Skeletal muscle tissue (tissue), 4 donors: ENCODE results near the gene KDM4C. TPM values are rescaled to one million over a fixed set of nuclear protein-coding genes. Genes with fewer than 3 reads are reported as not detected.
"Not testable (repeated sequence)": the region's sequence is repeated elsewhere in the genome, so short reads cannot be mapped to it uniquely, and the experiment has no call there.

ENCODE experiments used
- H3K27ac ChIP-seq: one replicate; pipeline ENCODE4 v1.7.0; 2013; ENCODE audit warnings: mild to moderate bottlenecking, low read depth, low read length, inconsistent platforms
- H3K27me3 ChIP-seq, 3 donors: one replicate each; pipeline ENCODE4 v1.7.0; 2013; ENCODE audit warnings: low read length in 3 of 3; ENCODE audit not compliant: control insufficient read depth in 3 of 3, insufficient read depth in 3 of 3
- H3K36me3 ChIP-seq, 3 donors: one replicate each; pipeline ENCODE4 v1.7.0; 2013; ENCODE audit warnings: low read length in 3 of 3; ENCODE audit not compliant: control insufficient read depth in 3 of 3, insufficient read depth in 3 of 3
- H3K4me1 ChIP-seq, 3 donors: one replicate each; pipeline ENCODE4 v1.7.0; 2013; ENCODE audit warnings: low read length in 3 of 3, mild to moderate bottlenecking in 3 of 3; ENCODE audit not compliant: control insufficient read depth in 3 of 3, insufficient read depth in 3 of 3
- H3K4me3 ChIP-seq, 3 donors: one replicate each; pipeline ENCODE4 v1.7.0; 2013; ENCODE audit warnings: low read length in 3 of 3
- H3K9ac ChIP-seq, 3 donors: one replicate each; pipeline ENCODE4 v1.7.0; 2013; ENCODE audit warnings: low read length in 3 of 3, mild to moderate bottlenecking in 3 of 3, moderate library complexity in 2 of 3, low read depth in 1 of 3
- H3K9me3 ChIP-seq, 3 donors: one replicate each; pipeline ENCODE4 v1.7.0; 2013; ENCODE audit warnings: low read length in 3 of 3; ENCODE audit not compliant: control insufficient read depth in 3 of 3
- total RNA-seq: library from RNA; depleted of rRNA; stranded (reverse); fragments of >200 nt; gene quantifications from one replicate; pipeline ENCODE4 v1.2.3, GENCODE V29; 2014
- donor health status: Osteomylitis.

KDM4C gene
- total RNA-seq, 1 donor from 2014 or later = 50.1 TPM

DNA sequence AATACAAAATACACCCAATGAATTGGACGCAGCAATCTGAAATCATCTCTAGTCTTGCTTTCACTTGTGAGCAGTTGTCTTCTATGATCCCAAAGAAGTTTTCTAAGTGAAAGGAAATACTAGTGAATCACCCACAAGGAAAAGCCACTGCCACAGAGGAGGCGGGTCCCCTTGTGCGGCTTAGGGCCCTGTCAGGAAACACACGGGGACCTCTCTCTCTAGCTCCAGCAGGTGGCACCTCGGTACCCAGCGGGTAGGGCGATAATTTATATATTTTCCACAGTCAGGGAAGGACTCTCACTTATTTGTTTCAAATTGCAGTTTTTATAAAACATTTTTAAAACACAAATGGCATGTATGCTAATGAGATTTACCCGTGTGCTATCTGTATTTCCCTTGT is 417.1 kb downstream of the KDM4C start:
- Histone ChIP-seq H3K4me3 (no peak overlapping the region), H3K27me3 (no peaks in the 10 kb centered on the region)

DNA sequence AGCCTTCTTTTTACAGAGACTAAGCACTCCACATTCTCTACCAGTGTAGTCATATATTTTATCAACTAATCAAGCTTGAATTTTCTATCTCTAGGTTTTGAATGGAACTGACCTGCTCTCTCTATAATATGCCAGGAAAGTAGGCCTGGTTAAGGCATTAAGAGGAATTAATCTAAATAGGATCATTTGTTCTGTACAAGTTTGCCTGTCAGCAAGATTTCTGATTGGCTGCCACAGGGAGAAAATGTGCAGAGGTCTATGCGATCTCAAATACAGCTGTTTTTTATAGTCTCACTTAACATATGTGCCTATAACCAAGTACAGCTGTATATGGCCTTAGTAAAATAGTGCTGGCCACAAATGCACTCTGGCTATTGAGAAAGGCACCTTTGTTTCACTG is 418.8 kb downstream of the KDM4C start:
- Histone ChIP-seq H3K4me1 (peaks cover 13 to 27% (median 21%) of the 10 kb centered on the region in 3 donors), H3K36me3 (peaks cover 0 to 5% (median 2%) of the 10 kb centered on the region in 3 donors), H3K27ac (no peak overlapping the region), H3K9ac (no peak overlapping the region), H3K9me3 (no peaks in the 10 kb centered on the region), H3K4me3 (no peak overlapping the region), H3K27me3 (no peaks in the 10 kb centered on the region)

More for the DNA sequence above, 417.1 kb downstream of the KDM4C start:
- Histone ChIP-seq H3K4me1 (peaks cover 13 to 29% (median 21%) of the 10 kb centered on the region in 3 donors), H3K9me3 (no peaks in the 10 kb centered on the region), H3K9ac (no peak overlapping the region), H3K27ac (no peak overlapping the region), H3K36me3 (peaks cover 0 to 8% (median 2%) of the 10 kb centered on the region in 3 donors)

DNA sequence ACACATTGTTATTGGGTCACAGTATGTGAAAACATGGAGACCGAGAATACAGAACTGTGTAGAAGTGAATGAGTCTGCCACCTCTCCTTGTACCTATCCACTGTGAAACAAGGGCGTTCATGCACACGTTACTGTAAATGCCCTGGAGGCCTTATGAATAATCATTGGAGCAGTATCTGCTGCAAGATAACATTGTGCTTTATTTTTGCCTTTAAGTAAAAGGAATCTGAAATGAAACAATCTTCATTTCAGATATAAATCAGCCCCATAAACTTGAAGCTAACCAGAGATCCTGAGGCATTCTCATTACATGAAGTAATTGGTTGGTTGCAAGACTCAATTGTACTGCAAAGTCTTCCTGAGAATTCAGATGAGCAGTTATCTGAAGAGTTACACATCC is 419.6 kb downstream of the KDM4C start:
- Histone ChIP-seq H3K4me3 (no peak overlapping the region), H3K27ac (no peak overlapping the region), H3K9ac (no peak overlapping the region), H3K4me1 (peaks cover 12 to 26% (median 21%) of the 10 kb centered on the region in 3 donors), H3K27me3 (no peaks in the 10 kb centered on the region), H3K36me3 (peaks cover 0 to 8% (median 0%) of the 10 kb centered on the region in 3 donors), H3K9me3 (no peaks in the 10 kb centered on the region)

DNA sequence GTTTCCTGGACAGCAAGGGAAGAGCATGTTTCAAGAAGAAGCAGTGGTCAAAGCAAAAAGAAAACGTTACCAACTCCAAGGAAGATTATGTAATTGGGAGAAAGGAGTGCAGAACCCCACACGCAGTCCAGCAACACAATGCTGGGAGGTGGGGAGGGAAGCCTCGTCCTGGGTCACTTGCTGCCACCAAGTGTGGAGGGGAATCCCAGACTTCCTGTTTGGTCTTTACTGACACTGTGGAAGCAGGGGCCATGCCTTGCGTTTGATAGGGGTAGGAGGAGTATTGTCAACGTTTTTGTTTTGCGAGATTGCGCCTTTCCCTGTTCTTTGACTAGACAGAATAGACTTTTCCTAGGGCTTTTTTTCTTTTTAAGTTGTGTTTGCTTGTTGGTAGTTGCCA is 421.0 kb downstream of the KDM4C start:
- Histone ChIP-seq H3K27me3 (no peaks in the 10 kb centered on the region), H3K36me3 (peaks cover 0 to 8% (median 0%) of the 10 kb centered on the region in 3 donors), H3K9me3 (no peaks in the 10 kb centered on the region), H3K4me3 (no peak overlapping the region), H3K27ac (no peak overlapping the region), H3K9ac (no peak overlapping the region), H3K4me1 (peaks cover 2 to 12% (median 8%) of the 10 kb centered on the region in 3 donors)

DNA sequence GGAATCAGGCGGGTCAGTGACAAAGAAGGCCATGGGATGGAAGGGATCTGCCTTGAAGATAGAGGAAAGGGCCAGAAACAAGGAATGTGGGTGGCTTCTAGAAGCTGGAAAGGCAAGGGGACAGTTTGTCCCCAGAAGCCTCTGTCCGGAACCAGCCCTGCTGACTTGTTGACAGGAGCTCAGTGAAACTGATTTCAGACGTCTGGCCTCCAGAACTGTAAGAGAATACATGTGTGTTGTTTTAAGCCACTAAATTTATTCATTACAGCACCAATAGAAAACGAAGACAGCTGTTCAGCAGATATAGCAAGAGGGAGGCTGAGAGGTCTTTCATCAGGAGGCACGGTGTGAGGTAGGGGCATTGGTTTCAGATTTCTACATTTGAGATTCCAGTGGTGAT is 422.5 kb downstream of the KDM4C start:
- Histone ChIP-seq H3K36me3 (peaks cover 0 to 8% (median 0%) of the 10 kb centered on the region in 3 donors), H3K9ac (no peak overlapping the region), H3K27ac (no peak overlapping the region), H3K4me3 (no peak overlapping the region), H3K9me3 (no peaks in the 10 kb centered on the region), H3K27me3 (no peaks in the 10 kb centered on the region), H3K4me1 (peaks cover 0 to 3% (median 0%) of the 10 kb centered on the region in 3 donors)

DNA sequence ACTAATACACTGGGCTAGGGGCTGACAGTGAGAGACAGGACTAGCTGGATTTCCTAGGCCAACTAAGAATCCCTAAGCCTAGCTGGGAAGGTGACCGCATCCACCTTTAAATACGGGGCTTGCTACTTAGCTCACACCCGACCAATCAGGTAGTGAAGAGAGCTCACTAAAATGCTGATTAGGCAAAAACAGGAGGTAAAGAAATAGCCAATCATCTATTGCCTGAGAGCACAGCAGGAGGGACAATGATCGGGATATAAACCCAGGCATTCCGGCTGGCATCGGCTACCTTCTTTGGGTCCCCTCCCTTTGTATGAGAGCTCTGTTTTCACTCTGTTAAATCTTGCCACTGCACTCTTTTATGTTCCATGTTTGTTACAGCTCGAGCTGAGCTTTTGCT is 425.4 kb downstream of the KDM4C start:
- H3K27me3 ChIP-seq, H3K36me3 ChIP-seq, H3K4me1 ChIP-seq, H3K4me3 ChIP-seq, H3K9ac ChIP-seq, H3K9me3 ChIP-seq, H3K27ac ChIP-seq: not testable (repeated sequence)

DNA sequence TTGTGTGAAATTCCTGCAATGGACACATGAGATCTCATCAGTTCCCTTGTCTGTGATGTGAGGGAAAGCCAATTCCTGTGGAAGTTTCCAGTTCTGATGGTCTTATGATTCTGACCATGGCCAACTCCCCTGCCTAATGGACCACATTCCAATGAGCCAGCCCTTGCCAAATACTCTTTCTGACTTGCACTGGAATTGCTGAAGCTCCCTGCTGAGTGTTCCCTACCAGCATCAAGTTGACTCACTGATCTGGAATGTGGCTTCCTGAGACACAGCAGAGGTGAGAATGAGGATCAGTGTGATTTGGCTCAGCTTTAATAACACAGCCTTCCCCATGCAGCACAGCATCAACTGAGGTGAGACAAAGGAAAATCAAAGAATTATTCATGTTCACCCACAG is 427.8 kb downstream of the KDM4C start:
- H3K4me3 ChIP-seq = no peak overlapping the region
- no peak overlapping the region for H3K9ac ChIP-seq
- H3K4me1 ChIP-seq = no peaks in the 10 kb centered on the region
- H3K9me3 ChIP-seq = peaks cover 3 to 5% (median 5%) of the 10 kb centered on the region in 3 donors
- no peak overlapping the region for H3K27ac ChIP-seq
- peaks cover 0 to 3% (median 0%) of the 10 kb centered on the region in 3 donors for H3K36me3 ChIP-seq
- no peaks in the 10 kb centered on the region for H3K27me3 ChIP-seq

DNA sequence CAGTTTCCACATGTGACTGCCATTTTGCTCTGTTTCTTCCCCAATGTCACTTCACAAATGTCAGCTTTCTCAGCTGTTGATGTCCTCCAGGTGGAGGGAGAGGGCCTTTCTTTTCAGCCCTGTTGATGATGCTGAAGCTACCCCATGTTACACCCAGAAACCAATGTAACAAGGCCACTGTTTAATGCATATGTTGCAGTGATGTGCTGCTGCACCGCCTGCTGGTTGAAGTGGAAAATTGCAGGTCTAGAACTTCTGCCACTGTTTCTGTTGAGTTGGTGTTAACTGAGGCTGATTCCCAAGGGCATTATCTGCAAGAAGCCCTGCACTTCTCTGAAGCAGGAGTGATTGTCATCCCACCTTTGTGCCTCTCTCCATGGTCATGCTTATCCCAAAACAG is 428.4 kb downstream of the KDM4C start:
- peaks cover 3 to 5% (median 5%) of the 10 kb centered on the region in 3 donors for H3K9me3 ChIP-seq
- H3K36me3 ChIP-seq = peaks cover 0 to 3% (median 0%) of the 10 kb centered on the region in 3 donors
- no peaks in the 10 kb centered on the region for H3K27me3 ChIP-seq
- no peak overlapping the region for H3K27ac ChIP-seq
- H3K9ac ChIP-seq = no peak overlapping the region
- H3K4me3 ChIP-seq = no peak overlapping the region
- H3K4me1 ChIP-seq = no peaks in the 10 kb centered on the region

DNA sequence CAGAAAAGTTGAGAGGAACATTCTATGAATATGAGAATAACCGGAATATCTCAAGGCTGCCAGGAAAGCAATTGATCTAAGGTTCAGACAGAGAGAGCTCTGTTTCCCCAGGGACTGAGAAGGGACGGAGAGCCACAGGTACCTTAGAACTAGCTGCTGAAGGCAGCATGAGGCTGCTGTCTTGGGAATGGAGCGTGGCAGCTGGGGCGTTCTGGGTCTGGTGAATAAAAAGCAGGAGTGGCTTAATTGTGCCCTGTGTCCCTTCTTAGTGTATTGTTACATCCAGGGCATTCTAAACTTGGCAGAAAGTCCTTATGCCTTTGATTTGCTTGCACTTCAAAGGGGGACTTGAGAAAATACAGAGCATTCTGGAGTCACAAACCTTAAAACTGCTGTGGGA is 434.5 kb downstream of the KDM4C start:
- peaks cover 0 to 2% (median 0%) of the 10 kb centered on the region in 3 donors for H3K4me1 ChIP-seq
- no peaks in the 10 kb centered on the region for H3K9me3 ChIP-seq
- no peak overlapping the region for H3K27ac ChIP-seq
- H3K27me3 ChIP-seq = no peaks in the 10 kb centered on the region
- no peaks in the 10 kb centered on the region for H3K36me3 ChIP-seq
- H3K9ac ChIP-seq = no peak overlapping the region
- H3K4me3 ChIP-seq = no peak overlapping the region

DNA sequence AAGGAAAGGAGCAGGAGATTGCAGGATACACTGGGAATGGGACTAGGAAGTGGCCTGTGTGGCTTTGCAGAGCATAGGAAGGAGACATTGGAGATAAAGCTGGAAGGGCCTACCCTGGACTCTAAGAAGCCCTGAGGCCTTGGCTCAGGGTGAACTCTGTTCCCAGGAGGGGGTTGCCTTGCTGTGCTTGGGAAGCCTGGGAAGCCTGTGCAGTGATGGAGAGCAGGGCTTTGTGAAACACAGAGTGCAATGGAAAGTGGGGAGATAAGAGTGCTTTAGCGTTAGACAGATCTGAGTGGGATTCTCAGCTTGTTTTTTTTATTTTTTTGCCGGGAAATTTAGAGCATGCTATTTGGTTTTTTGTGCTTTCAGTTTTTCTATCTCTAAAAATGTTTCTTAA is 437.8 kb downstream of the KDM4C start:
- Histone ChIP-seq H3K27ac (no peak overlapping the region), H3K9ac (no peak overlapping the region), H3K27me3 (no peaks in the 10 kb centered on the region), H3K9me3 (no peaks in the 10 kb centered on the region), H3K36me3 (no peaks in the 10 kb centered on the region), H3K4me3 (no peak overlapping the region), H3K4me1 (peaks cover 0 to 2% (median 0%) of the 10 kb centered on the region in 3 donors)
